Stimulated activated naive B cell treated with anti-CD40 and anti-IgM and Interleukin-4, amounts not matched to agents 10 μg/mL and 1 μg/mL and 100 μg/mL, for 72 hours (primary cell): ENCODE measurements around the gene CBLB.

Experiments used
- ATAC-seq, 2 donors: fragments of 150-1000 bp; cut with Tn5 transposase; replicated peaks; 2 replicates each; pipeline ENCODE4 v1.10.0; 2021; ENCODE audit warnings: moderate library complexity in 1 of 2
- DNase-seq: peaks from one replicate; pipeline ENCODE4 v3.0.0; 2021
- H3K27ac Mint-ChIP-seq: one replicate; pipeline ENCODE4 v1.8.0; 2022; ENCODE audit warnings: mild to moderate bottlenecking, mixed read lengths
- H3K27me3 Mint-ChIP-seq, 2 donors: one replicate each; pipeline ENCODE4 v1.8.0; 2022; ENCODE audit warnings: mixed read lengths in 2 of 2
- H3K36me3 Mint-ChIP-seq, 2 donors: one replicate each; pipeline ENCODE4 v1.8.0; 2022; ENCODE audit warnings: mixed read lengths in 2 of 2, mild to moderate bottlenecking in 1 of 2
- H3K4me1 Mint-ChIP-seq, 2 donors: one replicate each; pipeline ENCODE4 v1.8.0; 2022; ENCODE audit warnings: mixed read lengths in 2 of 2, mild to moderate bottlenecking in 1 of 2
- H3K4me3 Mint-ChIP-seq, 2 donors: one replicate each; pipeline ENCODE4 v1.8.0; 2022; ENCODE audit warnings: mild to moderate bottlenecking in 2 of 2, mixed read lengths in 2 of 2, moderate library complexity in 1 of 2
- H3K9me3 Mint-ChIP-seq, 2 donors: one replicate each; pipeline ENCODE4 v1.8.0; 2022; ENCODE audit warnings: mixed read lengths in 2 of 2, mild to moderate bottlenecking in 1 of 2

Gene CBLB

GRCh38 chr3:105656651-105657504, 211.9 kb downstream of the CBLB start:
- peaks cover 13 to 22% of the 10 kb centered on the region in 2 donors for H3K36me3 Mint-ChIP-seq
- no peak for DNase-seq
- H3K27me3 Mint-ChIP-seq, result no peaks in the 10 kb centered on the region
- peaks cover 10 to 17% of the 10 kb centered on the region in 2 donors for H3K4me1 Mint-ChIP-seq
- no peak overlapping the region for H3K27ac Mint-ChIP-seq
- no peak for ATAC-seq
- no peaks in the 10 kb centered on the region for H3K9me3 Mint-ChIP-seq
- H3K4me3 Mint-ChIP-seq, result no peak overlapping the region

- DNase-seq (no peak), ATAC-seq (no peak)
- peaks cover 7 to 16% of the 10 kb centered on the region in 2 donors for H3K36me3 Mint-ChIP-seq
- H3K27ac Mint-ChIP-seq, result no peak overlapping the region
- no peaks in the 10 kb centered on the region for H3K9me3 Mint-ChIP-seq
- no peak overlapping the region for H3K4me3 Mint-ChIP-seq
- H3K4me1 Mint-ChIP-seq, result peaks cover 13 to 16% of the 10 kb centered on the region in 2 donors
- H3K27me3 Mint-ChIP-seq, result no peaks in the 10 kb centered on the region
Observed at GRCh38 chr3:105653868-105654267, 214.9 kb downstream of the CBLB start.

GRCh38 chr3:105653166-105653565, 215.6 kb downstream of the CBLB start:
- H3K27ac Mint-ChIP-seq, result no peak overlapping the region
- peaks cover 1 to 9% of the 10 kb centered on the region in 2 donors for H3K36me3 Mint-ChIP-seq
- H3K4me3 Mint-ChIP-seq, result no peak overlapping the region
- no peak for DNase-seq
- peaks cover 9 to 11% of the 10 kb centered on the region in 2 donors for H3K4me1 Mint-ChIP-seq
- ATAC-seq, result no peak
- H3K9me3 Mint-ChIP-seq, result no peaks in the 10 kb centered on the region
- H3K27me3 Mint-ChIP-seq, result no peaks in the 10 kb centered on the region

DNA sequence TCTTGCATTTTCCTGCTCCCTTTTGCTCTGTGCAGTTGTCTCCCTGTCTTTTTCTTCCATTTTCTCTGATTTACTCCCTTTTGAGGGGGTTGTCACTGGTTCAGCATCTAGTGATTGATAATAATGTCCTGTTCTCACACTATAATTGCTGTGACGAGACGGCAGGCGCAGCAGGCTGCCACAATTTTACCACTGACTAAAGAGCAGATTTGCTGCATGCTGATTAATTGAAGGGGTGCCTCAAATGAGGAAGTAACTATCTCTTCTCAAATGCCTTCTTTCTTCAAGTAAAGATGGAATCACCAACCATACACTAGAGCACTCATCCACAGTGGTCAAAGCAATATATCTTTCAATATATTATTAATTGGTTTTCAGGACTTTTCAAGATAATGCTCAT, 219.3 kb downstream of the CBLB start:
- ATAC-seq, result no peak

DNA sequence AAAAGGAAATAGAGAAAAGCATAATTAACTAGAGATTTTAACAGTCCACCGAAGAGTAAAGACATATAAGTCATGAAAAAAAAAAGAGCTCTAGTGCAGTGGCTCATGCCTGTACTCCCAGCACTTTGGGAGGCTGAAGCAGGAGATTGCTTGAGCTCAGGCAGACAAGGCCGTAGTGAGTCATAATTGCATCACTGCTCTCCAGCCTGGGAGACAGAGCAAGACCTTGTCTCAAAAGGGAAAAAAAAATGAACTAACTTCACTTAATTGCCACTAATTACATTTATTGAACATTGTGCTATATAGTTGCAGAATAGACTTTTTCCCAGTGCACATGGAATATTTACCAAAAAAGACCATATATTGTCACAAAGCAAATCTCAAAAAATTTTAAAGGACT, 221.8 kb downstream of the CBLB start:
- Mint-ChIP-seq H3K27me3 (peaks cover 0 to 5% of the 10 kb centered on the region in 2 donors), H3K9me3 (peaks cover 0 to 5% of the 10 kb centered on the region in 2 donors), H3K27ac (no peak overlapping the region), H3K4me3 (no peak overlapping the region), H3K36me3 (peaks cover 0 to 5% of the 10 kb centered on the region in 2 donors), H3K4me1 (peaks cover 0 to 4% of the 10 kb centered on the region in 2 donors)
- ATAC-seq (peak in 1 of 2 donors; percentile 34), DNase-seq (no peak)

More for the DNA sequence above, 219.3 kb downstream of the CBLB start:
- DNase-seq, result no peak
- peaks cover 0 to 5% of the 10 kb centered on the region in 2 donors for H3K27me3 Mint-ChIP-seq
- H3K36me3 Mint-ChIP-seq, result no peaks in the 10 kb centered on the region
- H3K27ac Mint-ChIP-seq, result no peak overlapping the region
- peaks cover 0 to 11% of the 10 kb centered on the region in 2 donors for H3K4me1 Mint-ChIP-seq
- no peaks in the 10 kb centered on the region for H3K9me3 Mint-ChIP-seq
- no peak overlapping the region for H3K4me3 Mint-ChIP-seq

DNA sequence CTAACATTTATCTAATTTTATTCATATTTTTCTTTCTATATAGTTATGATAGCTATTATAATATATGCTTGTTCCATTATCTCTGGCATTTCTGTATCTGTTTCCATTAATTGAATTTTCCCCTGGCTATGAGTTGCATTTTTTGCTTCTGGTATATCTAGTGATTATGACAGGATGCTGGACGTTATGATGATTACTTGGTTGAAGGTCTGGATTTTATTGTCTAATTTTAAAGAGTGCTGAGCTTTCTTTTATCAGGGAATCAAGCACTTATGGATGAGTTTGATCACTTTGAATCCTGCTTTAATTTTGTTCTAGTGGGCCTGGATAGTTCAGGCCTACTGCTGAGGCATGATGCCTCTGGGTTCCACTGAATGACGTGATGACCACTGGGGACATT, 229.7 kb downstream of the CBLB start:
- Mint-ChIP-seq H3K4me3 (no peak overlapping the region), H3K4me1 (no peaks in the 10 kb centered on the region), H3K27ac (no peak overlapping the region), H3K9me3 (peaks cover 0 to 7% of the 10 kb centered on the region in 2 donors), H3K27me3 (no peaks in the 10 kb centered on the region), H3K36me3 (peaks cover 0 to 7% of the 10 kb centered on the region in 2 donors)
- DNase-seq, result no peak
- no peak for ATAC-seq

DNA sequence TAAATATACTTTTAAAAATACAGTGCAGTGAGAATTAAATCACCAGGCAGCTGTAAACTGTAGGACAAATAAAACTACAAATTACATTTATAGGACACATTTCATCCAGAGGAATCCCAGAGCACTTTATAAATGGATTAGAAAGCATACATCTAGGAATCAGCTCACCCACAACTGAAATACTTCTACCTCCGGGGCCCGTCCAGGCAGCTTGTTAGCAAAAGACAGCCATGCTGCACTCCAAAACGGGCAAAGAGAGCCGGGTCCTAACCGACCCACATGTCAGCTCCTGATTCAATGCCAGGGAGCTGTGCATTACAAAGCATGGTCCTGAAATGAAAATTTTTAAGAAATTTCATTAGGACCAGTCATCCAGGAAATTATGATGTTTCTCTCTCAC, 234.1 kb downstream of the CBLB start:
- H3K36me3 Mint-ChIP-seq, result no peaks in the 10 kb centered on the region
- H3K27me3 Mint-ChIP-seq, result peaks cover 0 to 6% of the 10 kb centered on the region in 2 donors
- ATAC-seq, result no peak
- no peaks in the 10 kb centered on the region for H3K9me3 Mint-ChIP-seq
- H3K27ac Mint-ChIP-seq, result no peak overlapping the region
- H3K4me3 Mint-ChIP-seq, result no peak overlapping the region
- no peak for DNase-seq
- H3K4me1 Mint-ChIP-seq, result no peaks in the 10 kb centered on the region

DNA sequence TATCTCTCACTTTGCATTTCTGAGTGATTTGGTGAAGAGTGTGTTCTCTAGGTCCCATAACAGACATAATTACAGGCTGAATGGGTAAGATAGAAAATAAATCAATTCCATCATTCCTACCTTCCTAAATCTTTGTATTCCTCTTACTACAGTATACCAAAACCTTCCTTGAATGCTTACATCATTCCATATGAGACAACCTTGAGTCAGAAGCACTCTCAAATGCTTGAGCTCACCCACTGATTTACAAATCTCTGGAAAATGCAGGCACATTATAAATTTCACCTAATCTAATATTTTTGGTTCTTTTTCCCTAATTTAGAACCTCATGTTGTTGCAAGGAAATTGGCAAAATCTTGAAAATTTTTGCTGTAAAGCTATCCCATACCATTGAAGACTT, 239.1 kb downstream of the CBLB start:
- Mint-ChIP-seq H3K36me3 (no peaks in the 10 kb centered on the region), H3K4me1 (no peaks in the 10 kb centered on the region), H3K9me3 (no peaks in the 10 kb centered on the region), H3K27me3 (peaks cover 0 to 6% of the 10 kb centered on the region in 2 donors), H3K27ac (no peak overlapping the region), H3K4me3 (no peak overlapping the region)
- DNase-seq (no peak), ATAC-seq (no peak)

- H3K27ac Mint-ChIP-seq, result no peak overlapping the region
Observed at GRCh38 chr3:105626739-105627138, 242.1 kb downstream of the CBLB start.

DNA sequence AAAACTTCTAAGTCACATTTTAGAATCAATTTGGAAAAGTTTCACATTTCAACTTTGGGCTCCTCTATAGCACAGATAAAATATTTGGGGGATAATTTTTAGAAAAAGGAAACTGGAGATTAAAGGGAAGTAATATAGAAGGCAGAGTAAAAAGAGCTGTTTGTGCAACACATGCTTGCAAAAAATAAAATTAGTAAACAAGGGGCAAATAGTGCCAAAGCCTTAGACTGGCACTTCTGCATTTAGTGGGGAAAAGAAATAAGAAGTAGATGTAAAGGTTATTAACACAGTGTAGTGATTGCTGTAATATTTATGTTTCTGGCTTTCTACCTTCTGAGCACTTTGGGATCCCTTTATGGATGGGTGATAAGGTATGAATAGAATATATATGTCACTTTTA, 246.6 kb downstream of the CBLB start:
- no peak for ATAC-seq
- no peaks in the 10 kb centered on the region for H3K9me3 Mint-ChIP-seq
- no peak overlapping the region for H3K27ac Mint-ChIP-seq
- no peaks in the 10 kb centered on the region for H3K27me3 Mint-ChIP-seq
- H3K4me1 Mint-ChIP-seq, result no peaks in the 10 kb centered on the region
- DNase-seq, result no peak
- H3K4me3 Mint-ChIP-seq, result no peak overlapping the region
- no peaks in the 10 kb centered on the region for H3K36me3 Mint-ChIP-seq

More at GRCh38 chr3:105626739-105627138, 242.1 kb downstream of the CBLB start:
- Mint-ChIP-seq H3K4me3 (no peak overlapping the region), H3K36me3 (no peaks in the 10 kb centered on the region), H3K9me3 (no peaks in the 10 kb centered on the region), H3K27me3 (peaks cover 0 to 6% of the 10 kb centered on the region in 2 donors), H3K4me1 (no peaks in the 10 kb centered on the region)
- ATAC-seq, result no peak
- DNase-seq, result no peak

- H3K4me1 Mint-ChIP-seq, result no peaks in the 10 kb centered on the region
- no peaks in the 10 kb centered on the region for H3K9me3 Mint-ChIP-seq
- no peaks in the 10 kb centered on the region for H3K27me3 Mint-ChIP-seq
- H3K27ac Mint-ChIP-seq, result no peak overlapping the region
- no peak for ATAC-seq
- H3K36me3 Mint-ChIP-seq, result no peaks in the 10 kb centered on the region
- no peak overlapping the region for H3K4me3 Mint-ChIP-seq
- no peak for DNase-seq
Observed at GRCh38 chr3:105620236-105620635, 248.6 kb downstream of the CBLB start.

- DNase-seq, result no peak
- no peaks in the 10 kb centered on the region for H3K9me3 Mint-ChIP-seq
- ATAC-seq, result no peak
- H3K4me1 Mint-ChIP-seq, result no peaks in the 10 kb centered on the region
- H3K4me3 Mint-ChIP-seq, result no peak overlapping the region
- no peaks in the 10 kb centered on the region for H3K36me3 Mint-ChIP-seq
- H3K27ac Mint-ChIP-seq, result no peak overlapping the region
- no peaks in the 10 kb centered on the region for H3K27me3 Mint-ChIP-seq
Observed at GRCh38 chr3:105619651-105620050, 249.2 kb downstream of the CBLB start.

DNA sequence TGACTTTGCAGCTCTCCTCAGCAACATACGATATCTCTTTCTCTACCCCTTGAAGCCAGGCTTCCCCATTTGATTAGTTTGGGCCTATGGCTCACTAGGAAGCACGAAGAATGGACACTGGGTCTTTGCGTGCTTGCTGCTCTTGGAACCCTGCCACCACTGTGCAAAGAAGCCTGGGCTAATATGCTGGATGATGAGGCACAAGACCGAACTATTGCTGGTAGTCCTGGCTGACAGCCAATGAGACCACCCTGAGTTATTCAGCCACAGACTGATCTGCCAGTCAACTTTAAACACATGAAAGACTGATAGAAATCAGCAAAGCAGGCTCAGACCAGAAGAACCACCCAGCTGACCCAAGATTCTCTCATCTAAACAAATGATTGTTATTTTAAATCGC, 250.3 kb downstream of the CBLB start:
- DNase-seq (no peak), ATAC-seq (no peak)
- Mint-ChIP-seq H3K4me3 (no peak overlapping the region), H3K36me3 (no peaks in the 10 kb centered on the region), H3K27me3 (no peaks in the 10 kb centered on the region), H3K9me3 (no peaks in the 10 kb centered on the region), H3K4me1 (no peaks in the 10 kb centered on the region), H3K27ac (no peak overlapping the region)

- no peaks in the 10 kb centered on the region for H3K36me3 Mint-ChIP-seq
Observed at GRCh38 chr3:105616374-105617121, 252.3 kb downstream of the CBLB start.

DNA sequence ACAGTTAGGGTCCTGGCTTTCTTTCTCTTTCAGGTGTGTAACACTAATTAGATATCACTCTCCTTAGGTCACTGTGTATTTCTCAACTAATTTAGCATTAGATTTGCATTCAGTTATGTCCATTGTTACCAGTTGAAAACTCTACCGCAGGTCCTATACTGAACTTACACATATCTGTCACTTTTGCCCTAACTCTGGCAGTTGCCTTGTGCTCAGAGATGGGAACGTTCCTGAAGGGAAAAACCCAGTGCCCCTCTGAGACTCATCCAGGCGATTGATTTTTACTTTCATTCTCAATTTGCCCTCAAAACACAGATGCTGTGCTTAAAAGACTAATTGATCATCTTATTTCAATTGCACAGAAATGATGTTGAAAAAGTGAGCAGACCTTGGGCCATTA, 253.0 kb downstream of the CBLB start:
- no peak overlapping the region for H3K4me3 Mint-ChIP-seq
- no peaks in the 10 kb centered on the region for H3K27me3 Mint-ChIP-seq
- no peaks in the 10 kb centered on the region for H3K36me3 Mint-ChIP-seq
- H3K27ac Mint-ChIP-seq, result no peak overlapping the region
- H3K4me1 Mint-ChIP-seq, result no peaks in the 10 kb centered on the region
- H3K9me3 Mint-ChIP-seq, result no peaks in the 10 kb centered on the region
- DNase-seq (no peak), ATAC-seq (no peak)

More at GRCh38 chr3:105616374-105617121, 252.3 kb downstream of the CBLB start:
- ATAC-seq (no peak), DNase-seq (no peak)
- no peaks in the 10 kb centered on the region for H3K9me3 Mint-ChIP-seq
- H3K4me1 Mint-ChIP-seq, result no peaks in the 10 kb centered on the region
- H3K27me3 Mint-ChIP-seq, result no peaks in the 10 kb centered on the region
- H3K27ac Mint-ChIP-seq, result no peak overlapping the region
- no peak overlapping the region for H3K4me3 Mint-ChIP-seq
